ENCODE data around the gene GTF2IRD1.
A peak's percentile ranks its signal among the peaks of the same experiment; 100 is the strongest.

The GTF2IRD1 gene

DNA sequence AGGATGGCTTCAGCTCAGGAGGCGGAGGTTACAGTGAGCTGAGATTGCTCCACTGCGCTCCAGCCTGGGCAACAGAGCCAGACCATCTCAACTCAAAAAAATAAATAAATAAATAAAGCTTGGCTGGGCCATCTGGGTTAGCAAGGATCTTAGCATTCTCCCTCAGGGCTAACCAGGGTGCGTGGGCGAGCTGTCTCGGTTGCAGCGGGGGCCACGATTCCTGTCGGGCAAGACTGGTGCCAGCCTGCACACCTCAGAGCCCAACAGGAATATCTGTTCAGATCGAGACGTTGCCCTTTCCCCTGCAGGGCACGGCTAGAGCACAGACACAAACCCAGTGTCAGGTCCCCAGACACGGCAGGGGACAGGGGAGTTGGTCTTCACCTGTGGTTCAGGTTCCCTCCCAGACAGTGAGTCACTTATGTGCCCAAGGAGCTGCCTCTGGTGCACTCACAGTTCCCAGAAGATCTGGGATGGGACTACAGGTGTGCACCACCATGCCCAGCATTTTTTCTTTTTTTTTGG lies 128.3 kb downstream of the GTF2IRD1 start:
- H3K27ac ChIP-seq, result peak overlapping the region; percentile 23
- DNase-seq (ENCODE audit: low read depth, low spot score), result no peak

DNA sequence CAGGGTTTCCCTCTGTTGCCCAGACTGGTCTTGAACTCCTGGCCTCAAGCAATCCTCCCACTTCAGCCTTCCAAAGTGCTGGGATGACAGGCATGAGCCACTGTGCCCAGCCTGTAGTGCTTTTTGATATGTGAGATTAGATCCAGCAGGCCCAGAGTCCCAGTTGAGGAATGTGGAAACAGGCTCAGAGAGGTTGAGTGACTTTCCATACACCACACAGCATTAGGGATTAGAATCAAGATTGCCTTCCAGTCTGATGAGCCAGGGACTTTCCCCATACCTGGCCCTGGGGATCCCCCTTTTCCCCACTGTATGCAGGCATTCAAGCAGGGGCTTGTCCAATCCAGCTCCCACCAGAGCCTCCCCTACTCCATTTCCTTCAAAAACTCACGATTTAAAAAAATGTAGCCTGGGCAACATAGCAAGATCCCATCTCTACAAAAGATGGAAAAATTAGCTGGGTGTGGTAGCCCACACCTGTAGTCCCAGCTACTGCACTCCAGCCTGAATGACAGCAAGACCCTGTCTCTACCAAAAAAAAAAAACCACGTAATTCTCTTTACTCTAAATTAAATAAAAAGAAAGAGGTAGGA lies 128.8 kb downstream of the GTF2IRD1 start:
- DNase-seq (ENCODE audit: low read depth, low spot score), result no peak
- H3K27ac ChIP-seq, result peak overlapping the region; percentile 23

DNA sequence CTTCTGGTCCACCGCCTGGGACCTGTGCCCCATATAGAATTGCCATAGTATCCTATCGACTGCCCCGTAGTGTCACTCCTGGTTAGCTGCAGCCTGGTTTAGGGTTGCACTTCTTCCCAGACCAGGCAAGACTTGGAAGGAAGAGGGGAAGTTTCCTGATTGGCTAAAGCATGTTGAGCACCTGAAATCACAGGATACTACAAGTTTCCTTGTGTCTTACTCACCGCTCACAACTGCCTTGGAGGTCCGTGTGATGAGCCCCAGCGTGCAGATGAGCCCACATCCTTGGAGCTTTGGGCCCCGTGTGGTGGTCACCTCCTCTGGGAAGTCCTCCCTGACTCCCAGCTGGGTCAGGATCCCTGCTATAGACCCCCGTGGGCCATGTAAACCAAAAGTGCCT lies 129.9 kb downstream of the GTF2IRD1 start:
- DNase-seq (ENCODE audit: low read depth, low spot score), result peak; percentile 50
- H3K27ac ChIP-seq, result no peak overlapping the region

DNA sequence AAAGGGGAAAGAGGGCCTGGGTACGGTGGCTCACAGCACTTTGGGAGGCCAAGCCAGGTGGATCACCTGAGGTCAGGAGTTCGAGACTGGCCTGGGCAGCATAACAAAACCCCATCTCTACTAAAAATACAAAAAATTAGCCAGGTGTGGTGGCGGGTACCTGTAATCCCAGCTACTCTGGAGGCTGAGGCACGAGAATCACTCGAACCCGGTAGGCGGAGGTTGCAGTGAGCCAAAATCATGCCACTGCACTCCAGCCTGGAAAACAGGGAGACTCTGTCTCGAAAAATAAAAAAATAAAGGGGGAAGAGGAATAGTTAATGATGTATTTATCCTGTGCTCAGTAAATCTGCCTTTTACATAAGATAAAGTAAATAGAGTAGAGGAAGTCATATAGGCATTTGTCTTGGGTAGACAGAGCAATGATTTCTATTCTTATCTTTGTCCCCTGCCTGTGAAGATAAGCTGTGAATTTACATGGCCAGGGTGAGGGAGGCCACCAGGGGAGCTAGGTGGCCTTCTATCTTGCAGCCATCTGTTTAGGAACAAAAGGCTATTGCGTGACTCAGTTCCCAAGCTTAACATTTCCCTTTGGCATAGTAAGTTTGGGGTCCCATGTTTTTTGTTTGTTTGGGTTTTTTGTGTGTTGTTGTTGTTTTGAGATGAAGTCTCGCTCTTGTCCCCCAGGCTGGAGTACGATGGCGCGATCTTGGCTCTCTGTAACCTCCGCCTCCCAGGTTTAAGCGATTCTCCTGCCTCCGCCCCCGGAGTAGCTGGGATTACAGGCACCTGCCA lies 130.7 kb downstream of the GTF2IRD1 start:
- no peak overlapping the region for H3K27ac ChIP-seq
- no peak for DNase-seq (ENCODE audit: low read depth, low spot score)

DNA sequence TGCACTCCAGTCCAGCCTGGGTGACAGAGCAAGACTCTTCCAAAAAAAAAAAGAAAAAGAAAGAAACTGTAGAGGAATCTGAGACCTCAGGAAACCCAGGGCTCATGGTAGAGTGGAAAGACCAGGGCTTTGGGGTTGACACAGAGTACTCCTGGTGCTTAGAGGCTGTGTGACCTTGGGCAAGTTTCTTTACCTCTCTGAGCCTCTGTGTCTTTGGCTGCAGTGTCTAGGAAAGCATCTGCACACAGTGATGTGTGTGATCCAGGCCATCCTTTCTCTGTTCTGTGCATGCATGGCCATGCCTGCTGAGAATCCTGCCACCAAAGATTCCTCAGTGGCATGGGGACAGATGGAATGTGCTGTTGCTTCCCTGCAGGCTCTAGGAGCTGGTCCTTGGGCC lies 132.1 kb downstream of the GTF2IRD1 start:
- H3K27ac ChIP-seq, result no peak overlapping the region

DNA sequence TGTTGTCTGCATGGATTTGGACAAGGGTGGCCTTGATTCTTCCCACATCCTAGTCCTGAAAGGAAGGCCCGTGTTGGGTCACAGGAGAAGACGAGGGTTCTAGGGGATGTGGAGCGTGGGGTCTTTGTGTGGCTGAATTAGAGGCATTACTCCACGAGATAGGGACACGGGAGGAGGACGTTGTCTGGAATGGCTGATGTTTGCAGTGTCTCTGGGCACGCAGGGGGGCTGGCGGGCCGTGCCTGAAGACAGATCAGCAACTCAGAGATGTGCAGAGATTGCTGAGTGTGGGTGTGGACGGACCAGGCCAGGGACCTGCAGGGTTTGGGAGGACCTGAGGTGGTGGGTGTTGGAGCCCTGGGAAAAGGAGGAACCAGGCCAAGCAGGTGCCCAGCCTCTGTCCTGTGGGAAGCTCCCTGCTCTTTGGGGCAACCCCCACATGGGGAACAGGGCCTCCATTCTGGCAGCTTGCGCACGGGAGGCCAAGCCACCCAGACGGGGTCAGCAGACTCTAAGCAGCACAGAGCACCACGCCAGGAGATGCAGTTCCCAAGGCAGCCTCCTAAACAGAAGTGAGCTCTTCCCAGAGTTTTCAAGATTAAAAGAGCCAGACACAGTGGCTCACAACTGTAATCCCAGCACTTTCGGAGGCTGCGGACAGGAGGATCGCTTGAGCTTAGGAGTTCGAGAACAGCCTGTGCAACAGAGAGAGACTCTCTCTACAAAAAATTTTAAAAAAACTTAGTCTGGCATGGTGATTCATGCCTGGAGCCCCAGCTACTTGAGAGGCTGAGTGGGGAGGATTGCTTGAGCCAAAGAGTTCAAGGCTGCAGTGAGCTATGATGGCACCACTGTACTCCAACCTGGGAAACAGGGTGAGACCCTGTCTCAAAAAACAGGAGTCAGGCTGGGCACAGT lies 132.8 kb downstream of the GTF2IRD1 start:
- DNase-seq (ENCODE audit: low read depth, low spot score), result no peak
- peak overlapping the region; percentile 24 for H3K27ac ChIP-seq

More for the DNA sequence above, 132.1 kb downstream of the GTF2IRD1 start:
- no peak for DNase-seq (ENCODE audit: low read depth, low spot score)

DNA sequence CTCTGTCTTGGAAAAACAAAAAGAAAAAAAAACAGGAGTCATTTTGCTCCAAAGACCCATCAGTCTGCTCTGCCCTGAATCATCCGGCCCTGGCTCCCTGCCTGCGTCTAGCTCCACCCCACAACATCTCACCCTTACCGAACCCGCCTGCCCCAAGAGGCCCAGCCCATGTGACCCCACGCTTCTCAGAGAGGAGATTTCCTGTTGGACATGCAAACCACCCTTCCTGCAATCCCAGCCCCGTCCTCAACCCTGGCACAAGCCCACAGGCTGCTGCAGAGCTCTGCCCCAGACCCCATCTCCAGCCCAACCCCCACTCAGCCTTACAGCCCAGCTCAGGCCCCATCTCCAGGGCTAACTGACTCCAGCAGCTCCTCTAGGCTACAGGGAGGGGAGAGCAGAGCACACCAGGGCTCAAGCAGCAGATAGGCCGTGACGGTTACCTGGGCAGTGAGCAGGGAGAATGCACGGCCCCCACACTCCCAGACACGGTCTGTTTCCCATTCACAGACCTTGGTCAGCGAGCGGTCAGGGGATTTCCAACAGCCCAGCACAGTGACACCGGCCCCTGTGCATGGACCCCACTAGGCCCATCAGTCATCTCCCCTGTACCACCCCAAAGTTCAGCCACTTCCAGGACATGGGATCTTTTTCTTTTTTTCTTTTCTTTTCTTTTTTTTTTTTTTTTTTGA lies 133.9 kb downstream of the GTF2IRD1 start:
- H3K27ac ChIP-seq, result peak overlapping the region; percentile 24
- DNase-seq (ENCODE audit: low read depth, low spot score), result no peak

DNA sequence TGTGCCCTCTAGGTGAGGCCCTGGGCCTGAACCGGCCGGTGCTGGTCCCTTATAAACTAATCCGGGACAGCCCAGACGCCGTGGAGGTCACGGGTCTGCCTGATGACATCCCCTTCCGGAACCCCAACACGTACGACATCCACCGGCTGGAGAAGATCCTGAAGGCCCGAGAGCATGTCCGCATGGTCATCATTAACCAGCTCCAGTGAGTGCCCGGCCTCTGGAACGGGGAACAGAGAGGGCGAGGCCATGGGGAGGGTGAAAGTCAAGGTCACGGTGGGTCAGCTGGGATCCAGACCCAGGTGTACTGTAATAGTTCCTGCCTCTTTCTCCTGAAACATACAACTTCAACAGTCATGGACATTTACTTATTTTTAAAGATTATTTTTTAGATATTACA lies 137.1 kb downstream of the GTF2IRD1 start:
- no peak overlapping the region for H3K27ac ChIP-seq
- no peak for DNase-seq (ENCODE audit: low read depth, low spot score)

DNA sequence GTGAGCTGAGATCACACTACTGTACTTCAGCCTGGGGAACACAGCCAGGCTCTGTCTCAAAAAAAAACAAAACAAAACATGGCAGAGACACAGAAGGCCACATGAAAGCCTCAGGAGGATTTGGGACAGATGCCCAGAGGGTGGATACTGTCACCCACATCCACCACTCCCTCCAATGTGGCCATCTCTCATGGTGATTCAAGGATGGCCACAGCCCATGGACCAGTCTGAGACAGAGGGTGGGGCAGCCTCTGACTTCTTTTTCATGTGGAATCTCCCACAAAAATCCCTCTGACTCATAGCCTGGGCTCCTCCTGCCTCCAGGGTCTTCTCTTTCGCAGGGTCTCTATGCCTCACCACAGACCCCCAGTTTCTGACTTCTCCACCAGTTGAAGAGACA lies 144.9 kb downstream of the GTF2IRD1 start:
- H3K27ac ChIP-seq, result no peak overlapping the region
- no peak for DNase-seq (ENCODE audit: low read depth, low spot score)

DNA sequence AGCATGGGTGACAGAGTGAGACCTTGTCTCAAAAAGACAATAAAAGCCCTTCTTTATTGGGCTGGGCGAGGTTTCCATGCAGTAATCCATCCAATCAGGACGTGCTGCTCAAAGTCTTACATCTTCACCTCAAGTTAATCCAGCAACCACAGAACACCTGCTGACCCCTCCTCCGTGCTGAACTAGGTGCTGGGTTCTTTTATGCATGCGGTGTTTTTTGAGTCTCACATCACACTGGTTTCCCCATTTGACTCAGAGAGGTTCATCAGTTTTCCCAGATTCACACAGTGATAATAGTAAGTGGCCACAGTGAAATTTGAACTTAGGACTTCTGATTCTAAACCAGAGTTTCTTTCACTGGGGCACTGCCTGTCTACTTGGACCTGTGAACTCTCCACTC lies 145.5 kb downstream of the GTF2IRD1 start:
- no peak for DNase-seq (ENCODE audit: low read depth, low spot score)
- no peak overlapping the region for H3K27ac ChIP-seq

DNA sequence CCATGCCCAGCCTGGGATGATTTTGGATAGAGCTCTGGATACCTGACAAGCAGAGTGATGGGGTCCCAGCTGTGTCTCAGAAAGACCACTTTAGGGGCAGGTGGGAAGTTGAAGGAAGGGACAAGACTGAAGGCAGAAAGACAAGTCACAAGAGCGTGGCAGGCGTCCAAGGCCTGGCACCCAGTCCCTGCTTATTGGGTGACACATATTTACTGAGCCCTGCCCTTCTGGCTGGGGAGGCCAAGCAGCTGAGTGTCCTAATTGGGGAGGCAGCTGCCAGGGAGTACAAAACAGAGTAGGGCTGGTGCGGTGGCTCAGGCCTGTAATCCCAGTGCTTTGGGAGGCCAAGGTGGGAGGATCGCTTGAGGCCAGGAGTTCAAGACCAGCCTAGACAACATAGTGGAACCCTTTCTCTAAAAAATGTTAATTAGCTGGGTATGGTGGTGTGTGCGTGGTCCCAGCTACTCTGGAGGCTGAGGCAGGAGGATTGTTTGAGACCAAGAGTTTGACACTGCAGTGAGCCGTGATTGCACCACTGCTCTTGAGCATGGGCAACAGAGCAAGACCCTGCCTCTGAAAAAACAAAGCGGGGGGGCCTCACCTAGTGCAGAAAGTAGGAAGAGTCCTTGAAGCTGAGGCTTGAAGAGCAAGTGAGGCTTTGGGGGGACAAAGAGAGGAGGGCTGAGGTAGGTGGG lies 150.8 kb downstream of the GTF2IRD1 start:
- H3K27ac ChIP-seq, result peak overlapping the region; percentile 42
- DNase-seq (ENCODE audit: low read depth, low spot score), result no peak

DNA sequence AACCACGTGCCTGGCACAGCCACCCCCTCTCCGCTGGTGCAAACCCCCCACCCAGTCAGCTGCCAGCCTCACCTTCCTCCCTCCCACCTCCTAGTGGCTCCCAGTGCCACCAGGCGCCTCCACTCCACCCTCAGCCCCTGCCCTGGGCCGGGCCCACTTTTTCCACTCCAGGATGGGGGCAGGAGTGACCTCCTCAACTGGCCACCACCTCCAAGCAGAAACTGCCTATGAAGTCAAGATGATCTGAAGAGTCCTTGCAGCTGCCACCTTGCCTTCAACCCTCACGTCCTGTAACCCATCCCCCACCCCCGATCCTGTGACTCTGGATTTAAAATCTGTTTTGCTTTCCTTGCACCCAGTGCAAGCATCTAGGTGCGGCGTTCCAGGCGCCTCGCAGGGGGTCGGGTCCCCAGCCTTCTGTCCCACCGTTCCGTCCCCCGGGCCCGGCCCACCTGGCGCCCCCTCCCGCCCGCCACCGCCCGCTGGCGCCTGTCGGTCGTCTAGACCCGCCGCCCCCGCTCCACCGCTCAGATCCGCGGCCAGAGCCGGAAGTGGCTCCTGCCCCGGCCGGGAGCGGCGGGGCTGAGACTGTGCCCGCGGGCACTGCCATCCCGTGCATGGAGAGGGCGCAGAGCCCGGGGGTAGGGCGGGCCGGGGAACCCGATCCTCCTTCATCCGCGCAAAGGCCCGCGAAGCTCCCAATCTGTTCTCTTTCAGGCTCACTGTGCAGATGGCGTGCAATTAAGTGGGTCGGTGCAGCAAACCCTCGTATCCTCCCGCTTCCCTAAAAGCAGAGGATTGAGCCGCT lies 152.6 kb downstream of the GTF2IRD1 start:
- DNase-seq (ENCODE audit: low read depth, low spot score), result no peak
- H3K27ac ChIP-seq, result no peak overlapping the region

DNA sequence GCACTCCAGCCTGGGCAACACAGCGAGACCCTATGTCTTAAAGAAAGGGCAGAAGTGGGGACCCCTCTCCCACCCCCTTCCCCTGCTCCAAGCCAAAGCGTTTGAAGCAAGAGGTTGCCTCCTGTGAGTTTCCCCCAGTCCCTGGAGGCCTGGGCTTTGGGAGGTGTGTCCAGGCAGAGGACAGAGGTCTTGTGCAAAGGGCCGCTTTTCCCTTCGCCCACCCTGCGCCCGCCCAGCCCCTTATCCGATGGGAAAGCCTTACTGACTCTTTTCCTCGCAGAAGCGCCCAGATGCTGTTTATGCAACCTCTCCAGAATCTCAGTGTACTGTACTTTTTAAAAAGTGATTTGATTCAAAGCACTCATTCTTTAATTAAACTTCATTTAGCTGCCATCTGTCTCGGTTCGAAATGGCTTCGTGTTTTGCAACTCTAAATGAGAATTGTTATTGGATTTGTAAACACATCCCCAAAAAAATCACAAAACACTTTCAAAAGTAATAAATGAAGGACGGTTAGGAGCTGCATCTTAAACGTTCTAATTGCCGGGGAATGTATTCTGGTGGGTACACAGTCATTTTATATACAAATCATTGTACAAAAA lies 153.3 kb downstream of the GTF2IRD1 start:
- DNase-seq (ENCODE audit: low read depth, low spot score), result no peak
- no peak overlapping the region for H3K27ac ChIP-seq

DNA sequence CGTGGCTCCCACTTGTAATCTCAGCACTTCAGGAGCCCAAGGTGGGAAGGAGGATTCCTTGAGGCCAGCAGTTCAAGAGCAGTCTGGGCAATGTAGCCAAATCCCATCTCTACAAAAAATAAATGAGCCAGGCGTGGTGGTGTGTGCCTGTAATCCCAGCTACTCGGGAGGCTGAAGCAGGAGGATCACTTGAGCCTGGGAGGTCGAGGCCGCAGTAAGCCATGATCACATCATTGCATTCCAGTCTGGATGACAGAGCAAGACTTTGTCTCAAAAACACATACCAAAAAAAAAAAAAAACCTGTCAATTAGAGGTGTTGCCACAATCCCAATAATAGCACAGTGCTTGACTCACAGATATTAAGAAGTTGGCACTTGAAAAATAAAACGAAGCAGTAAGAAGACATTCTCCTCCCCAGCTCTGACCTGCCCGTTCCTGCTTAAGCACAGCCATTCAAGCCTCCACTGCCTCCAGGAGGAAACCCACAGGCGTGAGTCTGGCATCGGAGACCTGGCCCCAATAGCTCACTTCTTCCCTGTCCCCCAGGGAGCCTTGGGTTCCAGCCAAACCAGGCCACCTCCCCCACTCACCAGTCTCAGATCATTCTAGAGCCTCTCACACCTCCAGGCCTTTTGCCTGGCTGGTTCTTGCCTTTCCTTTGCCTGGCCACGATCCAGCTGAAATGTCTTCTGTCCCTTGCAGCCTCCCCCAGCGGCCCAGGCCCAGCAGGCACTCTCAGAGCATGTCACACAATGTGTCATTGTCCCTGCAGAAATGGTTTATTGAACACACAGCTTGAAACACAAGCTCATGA lies 158.5 kb downstream of the GTF2IRD1 start:
- peak; percentile 91 for DNase-seq (ENCODE audit: low read depth, low spot score)
- peak overlapping the region; percentile 74 for H3K27ac ChIP-seq

DNA sequence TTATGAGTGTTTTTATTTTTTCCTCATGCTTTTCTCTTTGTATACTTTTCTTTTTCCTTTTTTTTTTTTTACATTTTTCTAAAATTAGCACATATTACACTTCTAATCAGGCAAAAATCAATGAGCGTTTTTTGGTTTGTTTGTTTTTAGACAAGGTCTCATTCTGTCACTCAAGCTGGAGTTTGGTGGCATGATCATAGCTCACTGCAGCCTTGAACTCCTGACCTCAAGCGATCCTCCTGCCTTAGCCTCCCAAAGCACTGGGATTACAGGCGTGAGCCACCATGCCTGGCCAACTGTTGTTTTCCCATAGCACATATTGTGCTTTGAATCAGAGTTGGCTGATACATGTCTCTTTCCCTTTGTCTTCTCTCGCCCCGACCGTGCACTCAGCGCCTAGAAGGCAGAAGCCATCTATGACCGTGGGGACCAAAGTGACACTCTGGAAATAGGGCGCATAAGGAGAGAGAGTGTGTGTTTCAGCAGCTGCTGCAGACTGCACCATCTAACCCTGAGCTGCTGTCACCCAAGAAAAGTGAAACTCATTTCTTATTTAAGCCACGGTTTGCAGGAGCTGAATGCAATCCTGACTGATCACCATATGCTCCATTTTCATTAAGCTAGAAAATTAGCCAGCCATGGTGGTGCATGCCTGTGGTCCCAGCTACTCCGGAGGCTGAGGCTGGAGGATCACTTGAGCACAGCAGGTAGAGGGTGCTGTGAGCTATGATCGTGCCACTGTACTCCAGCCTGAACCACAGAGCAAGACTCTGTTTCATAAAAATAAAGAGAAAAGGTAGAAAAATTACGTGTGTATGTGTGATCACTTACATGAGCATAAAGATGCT lies 162.5 kb downstream of the GTF2IRD1 start:
- H3K27ac ChIP-seq, result no peak overlapping the region
- DNase-seq (ENCODE audit: low read depth, low spot score), result no peak

DNA sequence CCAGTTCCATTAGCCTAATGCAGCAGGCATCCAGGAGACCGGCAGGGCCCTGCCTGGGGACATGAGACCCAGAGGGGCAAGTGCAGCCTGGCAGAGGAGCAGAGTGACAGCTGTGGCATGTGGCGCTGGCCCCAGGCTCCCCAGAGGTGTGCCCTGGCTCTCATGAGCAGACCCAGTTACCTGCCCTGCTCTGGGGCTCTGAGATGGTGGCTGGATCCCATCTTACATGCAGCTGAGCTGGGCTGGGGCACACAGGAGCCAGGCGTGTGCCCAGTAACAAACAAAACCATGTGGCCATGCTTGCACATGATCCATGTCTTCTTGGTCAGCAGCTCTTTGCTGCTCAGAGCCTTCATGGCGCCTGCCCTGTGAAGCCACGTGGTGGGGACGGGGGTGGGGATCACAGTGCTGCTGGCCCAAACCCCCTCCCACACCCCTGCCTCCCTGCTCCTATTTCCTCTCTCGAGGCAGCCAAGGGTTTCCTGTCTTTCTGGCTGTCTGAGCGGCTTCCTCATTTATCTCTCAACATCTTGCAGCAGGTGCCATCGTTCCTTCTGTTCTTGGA lies 163.6 kb downstream of the GTF2IRD1 start:
- DNase-seq (ENCODE audit: low read depth, low spot score), result no peak
- H3K27ac ChIP-seq, result no peak overlapping the region
